H1 (cell line): ENCODE data around the gene CALD1. TPM values are rescaled to one million over a fixed set of nuclear protein-coding genes. Genes with fewer than 3 reads are reported as not detected.

Experiments used
- CTCF ChIA-PET: fragments of 300-600 bp; sonication (Branson Sonifier 250); formaldehyde crosslinking; loops from one replicate; lab custom pipeline; 2021; ENCODE audit not compliant: partially characterized antibody; lab: Charles Lee
- POLR2A ChIA-PET: fragments of 300-600 bp; sonication (Branson Sonifier 250); formaldehyde crosslinking; loops from one replicate; lab custom pipeline; 2021; ENCODE audit warnings: inconsistent platforms; ENCODE audit not compliant: partially characterized antibody; lab: Charles Lee
- DNase-seq, 2 experiments: peaks; one replicate each; pipeline versions ENCODE4 v3.0.0 to v3.0.0-alpha.2; 2010 to 2022; ENCODE audit warnings: low spot score in 2 of 2, low read depth in 1 of 2, mixed read lengths in 1 of 2
- FAIRE-seq: peaks from 2 replicates; lab custom pipeline; 2011; peaks lifted over from hg19 to GRCh38; lab: Jason Lieb, UNC
- H2AFZ ChIP-seq: 2 replicates; pipeline ENCODE4 v1.8.1; 2012; ENCODE audit warnings: low read length, inconsistent platforms
- H2AK5ac ChIP-seq: 2 replicates; pipeline ENCODE4 v1.6.1; 2013; ENCODE audit warnings: low read depth, low read length
- H2BK120ac ChIP-seq: replicated peaks from 2 replicates; pipeline ENCODE3; 2013; ENCODE audit warnings: low read depth, low read length, inconsistent platforms
- H2BK12ac ChIP-seq: 2 replicates; pipeline ENCODE4 v1.6.1; 2013; ENCODE audit warnings: low read depth, low read length
- H2BK15ac ChIP-seq: 2 replicates; pipeline ENCODE4 v1.6.1; 2013; ENCODE audit warnings: low read length
- H2BK20ac ChIP-seq: 2 replicates; pipeline ENCODE4 v1.6.1; 2013; ENCODE audit warnings: low read length
- H2BK5ac ChIP-seq: 2 replicates; pipeline ENCODE4 v1.6.1; 2013; ENCODE audit warnings: low read depth, low read length
- H3K14ac ChIP-seq: 2 replicates; pipeline ENCODE4 v1.6.1; 2013; ENCODE audit warnings: inconsistent platforms; ENCODE audit not compliant: insufficient read length
- H3K18ac ChIP-seq: 2 replicates; pipeline ENCODE4 v1.6.1; 2013; ENCODE audit warnings: low read length; ENCODE audit errors: extremely low read depth
- H3K23ac ChIP-seq: 2 replicates; pipeline ENCODE4 v1.6.1; 2013; ENCODE audit warnings: inconsistent platforms; ENCODE audit not compliant: insufficient read length
- H3K23me2 ChIP-seq: 2 replicates; pipeline ENCODE4 v1.6.1; 2013; ENCODE audit warnings: low read depth, low read length
- H3K27ac ChIP-seq: 2 replicates; pipeline ENCODE4 v1.6.1; 2011; ENCODE audit warnings: low read depth, low read length, inconsistent platforms
- H3K27me3 ChIP-seq, 4 experiments: replicated peaks in 1 of 4; 1 replicate in 1 of 4; 2 replicates in 3 of 4; pipeline versions ENCODE4 v1.6.1 to v1.8.1; 2011 to 2013; ENCODE audit warnings: low read length in 3 of 4, mild to moderate bottlenecking in 3 of 4, inconsistent platforms in 2 of 4, mixed read lengths in 2 of 4, moderate library complexity in 1 of 4; ENCODE audit not compliant: control insufficient read depth in 3 of 4, insufficient read depth in 3 of 4; ENCODE audit errors: extremely low read depth in 1 of 4
- H3K36me3 ChIP-seq, 4 experiments: 2 replicates each; pipeline versions ENCODE4 v1.6.1 to v1.8.1; 2011 to 2013; ENCODE audit warnings: mild to moderate bottlenecking in 4 of 4, low read length in 3 of 4, moderate library complexity in 2 of 4, control low read depth in 1 of 4, inconsistent platforms in 1 of 4; ENCODE audit not compliant: insufficient read depth in 4 of 4, control insufficient read depth in 2 of 4
- H3K4ac ChIP-seq: replicated peaks from 2 replicates; pipeline ENCODE3; 2013; ENCODE audit warnings: low read length, low read depth, mixed read lengths, inconsistent platforms; ENCODE audit not compliant: insufficient read length
- H3K4me1 ChIP-seq, 4 experiments: replicated peaks in 1 of 4; 1 replicate in 1 of 4; 2 replicates in 3 of 4; pipeline versions ENCODE4 v1.6.1 to v1.8.1; 2011 to 2013; ENCODE audit warnings: low read length in 3 of 4, inconsistent platforms in 2 of 4, mixed read lengths in 1 of 4; ENCODE audit not compliant: insufficient read depth in 4 of 4, control insufficient read depth in 3 of 4
- H3K4me2 ChIP-seq, 2 experiments: 2 replicates each; pipeline versions ENCODE4 v1.6.1 to v1.8.1; 2011 to 2013; ENCODE audit warnings: low read depth in 2 of 2, low read length in 2 of 2, control low read depth in 1 of 2, inconsistent platforms in 1 of 2, mild to moderate bottlenecking in 1 of 2; ENCODE audit not compliant: insufficient read depth in 1 of 2
- H3K4me3 ChIP-seq, 4 experiments: fragments of 200-600, 300-600 bp in 1 of 4; sonication (generic), shearing (Covaris generic), sonication (Bioruptor Twin) in 1 of 4; 2 replicates each; pipeline versions ENCODE4 v1.5.1 to v1.8.1; 2011 to 2016; ENCODE audit warnings: low read length in 4 of 4, low read depth in 3 of 4, control low read depth in 2 of 4, inconsistent platforms in 2 of 4, mild to moderate bottlenecking in 2 of 4, mixed read lengths in 1 of 4, moderate library complexity in 1 of 4; ENCODE audit not compliant: insufficient read depth in 2 of 4; ENCODE audit errors: extremely low read depth in 1 of 4
- H3K56ac ChIP-seq: replicated peaks from 2 replicates; pipeline ENCODE3; 2013; ENCODE audit warnings: low read depth, mild to moderate bottlenecking, mixed read lengths, low read length, inconsistent platforms; ENCODE audit not compliant: insufficient read length
- H3K79me1 ChIP-seq: 2 replicates; pipeline ENCODE4 v1.6.1; 2013; ENCODE audit warnings: low read depth, low read length, control low read depth
- H3K79me2 ChIP-seq, 2 experiments: 2 replicates each; pipeline versions ENCODE4 v1.6.1 to v1.8.1; 2012 to 2013; ENCODE audit warnings: low read length in 2 of 2, mild to moderate bottlenecking in 2 of 2, inconsistent platforms in 1 of 2; ENCODE audit not compliant: insufficient read depth in 2 of 2, control insufficient read depth in 1 of 2
- H3K9ac ChIP-seq, 4 experiments: replicated peaks in 1 of 4; 1 replicate in 1 of 4; 2 replicates in 3 of 4; pipeline versions ENCODE4 v1.6.1 to v1.8.1; 2011 to 2013; ENCODE audit warnings: low read depth in 3 of 4, low read length in 3 of 4, control low read depth in 2 of 4, mild to moderate bottlenecking in 2 of 4, moderate library complexity in 2 of 4, inconsistent platforms in 1 of 4; ENCODE audit errors: extremely low read depth in 1 of 4
- H3K9me3 ChIP-seq, 2 experiments: 2 replicates each; pipeline versions ENCODE4 v1.6.1 to v1.8.1; 2012 to 2013; ENCODE audit warnings: mild to moderate bottlenecking in 2 of 2, moderate library complexity in 2 of 2, control low read depth in 1 of 2, inconsistent platforms in 1 of 2, low read depth in 1 of 2, low read length in 1 of 2, mixed read lengths in 1 of 2; ENCODE audit not compliant: insufficient read depth in 2 of 2
- H4K20me1 ChIP-seq, 2 experiments: replicated peaks in 1 of 2; 2 replicates each; pipeline versions ENCODE3 to v1.8.1; 2011 to 2013; ENCODE audit warnings: inconsistent platforms in 2 of 2, low read length in 2 of 2, mild to moderate bottlenecking in 1 of 2; ENCODE audit not compliant: insufficient read depth in 2 of 2, control insufficient read depth in 1 of 2
- H4K5ac ChIP-seq: 2 replicates; pipeline ENCODE4 v1.6.1; 2013; ENCODE audit warnings: low read length, low read depth, mixed read lengths, inconsistent platforms; ENCODE audit not compliant: insufficient read length
- H4K8ac ChIP-seq: 2 replicates; pipeline ENCODE4 v1.8.0; 2013; ENCODE audit warnings: mild to moderate bottlenecking, moderate library complexity, low read length, inconsistent platforms; ENCODE audit not compliant: insufficient read depth; ENCODE audit errors: extremely low read depth
- H4K91ac ChIP-seq: replicated peaks from 2 replicates; pipeline ENCODE3; 2013; ENCODE audit warnings: low read length, mixed read lengths, inconsistent platforms; ENCODE audit not compliant: insufficient read length
- BACH1 ChIP-seq: IDR thresholded peaks from 2 replicates; pipeline ENCODE4 v1.6.1; 2012; ENCODE audit warnings: low read length, improper control_type of control experiment
- CREB1 ChIP-seq: IDR thresholded peaks from 2 replicates; pipeline ENCODE4 v1.6.1; 2012; ENCODE audit warnings: inconsistent platforms
- E2F6 ChIP-seq: IDR thresholded peaks from 2 replicates; pipeline ENCODE4 v1.6.1; 2012; ENCODE audit warnings: inconsistent platforms
- EGR1 ChIP-seq: IDR thresholded peaks from 2 replicates; pipeline ENCODE4 v1.6.1; 2011; ENCODE audit warnings: low read depth, low read length, borderline replicate concordance
- EP300 ChIP-seq, 2 experiments: IDR thresholded peaks; 1 replicate in 1 of 2; 2 replicates in 1 of 2; pipeline ENCODE4 v1.6.1; 2011 to 2012; ENCODE audit warnings: low read depth in 2 of 2, low read length in 2 of 2, mild to moderate bottlenecking in 2 of 2, borderline replicate concordance in 1 of 2, inconsistent platforms in 1 of 2, moderate library complexity in 1 of 2
- FOSL1 ChIP-seq: IDR thresholded peaks from 2 replicates; pipeline ENCODE4 v1.6.1; 2011; ENCODE audit warnings: mild to moderate bottlenecking, low read depth, low read length, moderate library complexity; ENCODE audit not compliant: insufficient read depth
- KDM1A ChIP-seq: fragments of 200-600, 300-600 bp; sonication (generic); IDR thresholded peaks from 2 replicates; pipeline ENCODE4 v1.7.1; 2016; ENCODE audit warnings: mild to moderate bottlenecking, low read length, borderline replicate concordance
- MAX ChIP-seq: IDR thresholded peaks from 2 replicates; pipeline ENCODE4 v1.6.1; 2012; ENCODE audit warnings: inconsistent platforms
- NANOG ChIP-seq: IDR thresholded peaks from 2 replicates; pipeline ENCODE4 v1.6.1; 2011; ENCODE audit warnings: low read length, low read depth, mild to moderate bottlenecking, inconsistent platforms; ENCODE audit not compliant: insufficient read depth, poor library complexity, severe bottlenecking
- POLR2AphosphoS5 ChIP-seq: IDR thresholded peaks from 2 replicates; pipeline ENCODE4 v1.6.1; 2011; ENCODE audit warnings: low read depth, low read length
- SAP30 ChIP-seq: fragments of 300-600 bp; sonication (generic); IDR thresholded peaks from 2 replicates; pipeline ENCODE4 v1.7.1; 2012; ENCODE audit warnings: low read length, moderate library complexity, mild to moderate bottlenecking, inconsistent platforms; ENCODE audit not compliant: insufficient read depth, insufficient replicate concordance
- SUZ12 ChIP-seq: fragments of 200-600 bp; sonication (generic); IDR thresholded peaks from 2 replicates; pipeline ENCODE4 v1.6.1; 2012; ENCODE audit warnings: mild to moderate bottlenecking, inconsistent platforms, low read length, moderate library complexity, mixed read lengths
- TAF1 ChIP-seq: IDR thresholded peaks from 2 replicates; pipeline ENCODE4 v1.6.1; 2011; ENCODE audit warnings: mild to moderate bottlenecking, low read depth, low read length
- WGBS, 2 experiments: shearing (Covaris generic) in 1 of 2; methylation state at CpG; one replicate each; pipeline versions ENCODE4 v1.1.6 to v1.1.7; 2013 to 2015; ENCODE audit warnings: low lambda C conversion rate in 2 of 2, mixed read lengths in 2 of 2, inconsistent platforms in 1 of 2, low coverage in 1 of 2, missing lambda C conversion rate in 1 of 2; ENCODE audit not compliant: insufficient replicate concordance in 2 of 2, insufficient coverage in 1 of 2, insufficient read length in 1 of 2; ENCODE audit errors: extremely low coverage in 1 of 2, missing lambda C conversion rate in 1 of 2; 5-methylcytosine and 5-hydroxymethylcytosine counted together
- polyA plus RNA-seq, 7 experiments: library from polyadenylated mRNA; depleted of rRNA in 3 of 7; stranded (reverse) in 5 of 7; unstranded in 2 of 7; fragments of >200 nt in 5 of 7; fragments of 200-250 nt in 2 of 7; gene quantifications; 1 replicate in 5 of 7; 2 replicates in 1 of 7; 4 replicates in 1 of 7; pipeline versions ENCODE4 v1.2.1 to v1.2.3, GENCODE V29; 2011 to 2013; ENCODE audit warnings: missing spikeins in 2 of 7, mixed read lengths in 2 of 7
- total RNA-seq: library from RNA; stranded (reverse); fragmentation: NEBNext Ultra II Directional; extraction: Animal tissue kit (Norgen Biotek cat#: 25700); gene quantifications from 2 replicates; pipeline ENCODE4 v1.2.1, GENCODE V29; 2021

The CALD1 gene
- total and polyA plus RNA-seq, 2 of the 8 experiments (the other 6 are each of a cell fraction or from before 2014, with no cell fraction given): 34.3 to 177 TPM

GRCh38 chr7:134831862-134832261 lies 52.4 kb downstream of the CALD1 start:
- H3K18ac ChIP-seq: no peak overlapping the region
- no peak overlapping the region for H3K14ac ChIP-seq
- no peak overlapping the region for H3K4ac ChIP-seq
- POLR2A ChIA-PET: no interaction called here
- no peak overlapping the region for H3K9ac ChIP-seq
- no peak overlapping the region for H2BK120ac ChIP-seq
- H3K27ac ChIP-seq: no peak overlapping the region
- no peaks in the 10 kb centered on the region for H3K4me1 ChIP-seq
- no peak for FAIRE-seq
- H3K23ac ChIP-seq: no peak overlapping the region
- H3K56ac ChIP-seq: no peak overlapping the region
- no peak overlapping the region for H2BK15ac ChIP-seq
- H4K91ac ChIP-seq: no peak overlapping the region
- no peak overlapping the region for H2BK20ac ChIP-seq
- TF ChIP-seq BACH1 (no peak), CREB1 (no peak), EP300 (IDR thresholded peaks at IDR 0.05; ENCODE audit: borderline replicate concordance in 1 of 2, low read depth in 2 of 2, low read length in 2 of 2) (no peak), NANOG (no peak), MAX (no peak), SAP30 (no peak), FOSL1 (no peak), EGR1 (no peak), TAF1 (no peak), E2F6 (no peak), KDM1A (no peak), POLR2AphosphoS5 (no peak), SUZ12 (no peak)
- no peak overlapping the region for H2BK5ac ChIP-seq
- H2AFZ ChIP-seq: no peak overlapping the region
- H4K8ac ChIP-seq: no peak overlapping the region
- H2AK5ac ChIP-seq: no peak overlapping the region
- H4K5ac ChIP-seq: no peak overlapping the region
- no peaks in the 10 kb centered on the region for H3K79me1 ChIP-seq
- no peaks in the 10 kb centered on the region for H3K27me3 ChIP-seq
- no peaks in the 10 kb centered on the region for H3K9me3 ChIP-seq
- H3K23me2 ChIP-seq: no peaks in the 10 kb centered on the region
- H3K79me2 ChIP-seq: no peaks in the 10 kb centered on the region; a peak in 1 of 4 replicates
- no peak overlapping the region for H2BK12ac ChIP-seq
- no peaks in the 10 kb centered on the region for H3K36me3 ChIP-seq
- no peak overlapping the region for H3K4me2 ChIP-seq
- no peaks in the 10 kb centered on the region for H4K20me1 ChIP-seq
- WGBS, 2 experiments: 91% methylated on average over 15 of the region's 15 CpGs; no CpG with 5 or more reads in 1 of the 2 experiments
- H3K4me3 ChIP-seq: no peak overlapping the region
- CTCF ChIA-PET: interaction anchor here (0.9 kb wide), 1 partner anchor 32 kb away, joined by 3 read pairs; no protein-coding TSS in a partner anchor
- DNase-seq: no peak
